Measurements from ENCODE around the gene CEACAM21. TPM values are rescaled to one million over a fixed set of nuclear protein-coding genes. Genes with fewer than 3 reads are reported as not detected.
A peak's percentile ranks its signal among the peaks of the same experiment; 100 is the strongest.

Gene CEACAM21
- total RNA-seq, 1 experiment from 2014 or later, result not detected

GRCh38 chr19:41570639-41571112 lies 5.3 kb upstream of the CEACAM21 start:
- H3K79me2 ChIP-seq (ENCODE audit: insufficient read depth, low read length), result no peaks in the 10 kb centered on the region
- no peak overlapping the region for H3K9ac ChIP-seq (ENCODE audit: extremely low read depth, insufficient read length, low read length)
- H4K91ac ChIP-seq (ENCODE audit: insufficient read length, low read depth, low read length), result no peak overlapping the region
- Mint-ChIP-seq H3K27me3 (ENCODE audit: low read depth) (peaks cover under 1% of the 10 kb centered on the region), H3K36me3 (ENCODE audit: insufficient read depth in 1 of 3, low read depth in 3 of 3) (peaks cover 0 to 6% (median 0%) of the 10 kb centered on the region in 3 experiments; a peak in 3 of 7 replicates), H3K9me3 (peaks cover 55 to 81% of the 10 kb centered on the region in 2 experiments), H3K4me1 (no peaks in the 10 kb centered on the region), H3K27ac (no peak overlapping the region), H3K4me3 (no peak overlapping the region)
- WGBS (ENCODE audit: extremely low coverage, insufficient read length, low lambda C conversion rate), result no CpG with 5 or more reads among the region's 7 CpGs
- H3K18ac ChIP-seq (ENCODE audit: insufficient read length, low read depth, low read length), result no peak overlapping the region
- H3K9me3 ChIP-seq (ENCODE audit: control insufficient read depth, low read depth, low read length), result no peaks in the 10 kb centered on the region
- no peaks in the 10 kb centered on the region for H3K79me1 ChIP-seq (ENCODE audit: insufficient read depth, low read depth, low read length, poor library complexity, severe bottlenecking)
- H2BK120ac ChIP-seq (ENCODE audit: low read depth, low read length, poor library complexity, severe bottlenecking), result no peak overlapping the region
- peak; percentile 79 for DNase-seq
- H3K27me3 ChIP-seq (ENCODE audit: insufficient read depth, low read length), result peaks cover 3% of the 10 kb centered on the region; the same call in 1 of the 2 replicates
- TF ChIP-seq CTCF (conservative IDR thresholded peaks at IDR 0.05), result peak; percentile 74
- no peak overlapping the region for H3K23ac ChIP-seq (ENCODE audit: insufficient read length, low read depth, low read length)
- no peak overlapping the region for H2BK15ac ChIP-seq (ENCODE audit: low read depth, low read length)
- H2BK5ac ChIP-seq (ENCODE audit: insufficient read length, low read length), result no peak overlapping the region
- no peak overlapping the region for H3K4me2 ChIP-seq (ENCODE audit: insufficient read depth, insufficient read length, low read length)
- H4K8ac ChIP-seq (replicated peaks; ENCODE audit: insufficient read length, low read depth, low read length), result no peak overlapping the region
- no peaks in the 10 kb centered on the region for H3K4me1 ChIP-seq (ENCODE audit: insufficient read depth, low read length)
- no peak overlapping the region for H2AK5ac ChIP-seq (ENCODE audit: insufficient read length, low read length)
- H3T11ph ChIP-seq (ENCODE audit: low read length), result no peak overlapping the region
- H3K23me2 ChIP-seq (ENCODE audit: insufficient read length, low read depth, low read length, poor library complexity, severe bottlenecking), result no peaks in the 10 kb centered on the region
- no peak overlapping the region for H3K56ac ChIP-seq (ENCODE audit: insufficient read length, low read depth, low read length)
- no peak overlapping the region for H3K14ac ChIP-seq (ENCODE audit: insufficient read depth, low read length)
- H2BK12ac ChIP-seq (ENCODE audit: insufficient read length, low read depth, low read length), result no peak overlapping the region
- no peak overlapping the region for H3K4ac ChIP-seq (ENCODE audit: low read depth, low read length)
- no peak overlapping the region for H4K5ac ChIP-seq (ENCODE audit: insufficient read length, low read depth, low read length)
- H2AFZ ChIP-seq (ENCODE audit: low read length), result no peak overlapping the region
- no peak overlapping the region for H2BK20ac ChIP-seq (ENCODE audit: low read depth, low read length, poor library complexity, severe bottlenecking)
- no peak overlapping the region for H3K27ac ChIP-seq (ENCODE audit: insufficient read length, low read depth, low read length)
- no peaks in the 10 kb centered on the region for H4K20me1 ChIP-seq (ENCODE audit: control insufficient read depth, insufficient read depth, insufficient read length)
